Psoas muscle (tissue), 8 donors: Measurements from ENCODE around the gene MED9. TPM values are rescaled to one million over a fixed set of nuclear protein-coding genes. Genes with fewer than 3 reads are reported as not detected.
A peak's percentile ranks its signal among the peaks of the same experiment; 100 is the strongest.

Experiments
- ATAC-seq, 4 donors: fragments of 200-7000 bp; cut with Tn5 transposase; one replicate each; pipeline ENCODE4 v1.9.1; 2020; ENCODE audit warnings: moderate library complexity in 3 of 4, mild to moderate bottlenecking in 2 of 4
- DNase-seq, 2 donors: peaks; one replicate each; pipeline ENCODE4 v3.0.0-alpha.2; 2020
- H3K27ac ChIP-seq: fragments of 200-600 bp; one replicate; pipeline ENCODE4 v1.8.0; 2022
- H3K27me3 ChIP-seq, 3 donors: fragments of 200-600 bp in 1 of 3; one replicate each; pipeline versions ENCODE4 v1.6.1 to v1.8.0; 2013 to 2022; ENCODE audit warnings: low read length in 2 of 3, mild to moderate bottlenecking in 2 of 3, moderate library complexity in 1 of 3; ENCODE audit not compliant: insufficient read depth in 3 of 3
- H3K36me3 ChIP-seq, 2 donors: fragments of 200-600 bp in 1 of 2; one replicate each; pipeline versions ENCODE4 v1.6.1 to v1.8.0; 2013 to 2022; ENCODE audit warnings: low read depth in 1 of 2, mild to moderate bottlenecking in 1 of 2, moderate library complexity in 1 of 2; ENCODE audit not compliant: insufficient read depth in 1 of 2
- H3K4me1 ChIP-seq: fragments of 200-600 bp; one replicate; pipeline ENCODE4 v1.8.0; 2022
- H3K4me3 ChIP-seq: fragments of 200-600 bp; one replicate; pipeline ENCODE4 v1.8.0; 2022; ENCODE audit warnings: mild to moderate bottlenecking
- H3K9me3 ChIP-seq: fragments of 200-600 bp; one replicate; pipeline ENCODE4 v1.8.0; 2022
- WGBS, 3 donors: extraction: QIAGEN DNeasy Blood & Tissue Kit; methylation state at CpG; one replicate each; pipeline versions ENCODE4 v1.1.6 to v1.1.7; 2013; 5-methylcytosine and 5-hydroxymethylcytosine counted together
- intact Hi-C, 2 donors: fragments of 100-400 bp; cut with DNase I; formaldehyde crosslinking; loops; one replicate each; pipeline versions ENCODE4 v1.11.0 to v1.14.2; 2022
- polyA plus RNA-seq, 3 donors: library from polyadenylated mRNA; stranded (reverse); fragments of 200-250 nt; gene quantifications; one replicate each; pipeline ENCODE4 v1.2.3, GENCODE V29; 2013
- total RNA-seq, 4 donors: library from RNA; stranded (reverse); fragmentation: NEBNext Ultra II Directional in 2 of 4; extraction: Animal tissue kit (Norgen Biotek cat#: 25700) in 2 of 4; gene quantifications; one replicate each; pipeline versions ENCODE4 v1.2.1 to v1.2.4, GENCODE V29; 2021 to 2023
- TF ChIP-seq, protein P1 (sequence below): fragments of 200-600 bp; IDR thresholded peaks from one replicate; pipeline ENCODE4 v1.8.0; 2022; ENCODE audit warnings: antibody characterized with exemption
- donor health status: healthy with polysubstance abuse.
- donor health status: DM: no; HTN: no; CAD: no; lungs with moderate emphysema.
- donor health status: Bipolar disorder and iron deficiency.
- donor health status: healthy.
- donor health status: DM: yes; HTN: yes; CAD: no.
- donor health status: DM: no; HTN: no; CAD: no.
- donor health status: DM: no; HTN: no; CAD: no.
- donor health status: DM: yes; HTN: yes; CAD: no.

Gene MED9
- total and polyA plus RNA-seq, 7 donors: 12.4 to 29.6 (median 18.3) TPM

DNA sequence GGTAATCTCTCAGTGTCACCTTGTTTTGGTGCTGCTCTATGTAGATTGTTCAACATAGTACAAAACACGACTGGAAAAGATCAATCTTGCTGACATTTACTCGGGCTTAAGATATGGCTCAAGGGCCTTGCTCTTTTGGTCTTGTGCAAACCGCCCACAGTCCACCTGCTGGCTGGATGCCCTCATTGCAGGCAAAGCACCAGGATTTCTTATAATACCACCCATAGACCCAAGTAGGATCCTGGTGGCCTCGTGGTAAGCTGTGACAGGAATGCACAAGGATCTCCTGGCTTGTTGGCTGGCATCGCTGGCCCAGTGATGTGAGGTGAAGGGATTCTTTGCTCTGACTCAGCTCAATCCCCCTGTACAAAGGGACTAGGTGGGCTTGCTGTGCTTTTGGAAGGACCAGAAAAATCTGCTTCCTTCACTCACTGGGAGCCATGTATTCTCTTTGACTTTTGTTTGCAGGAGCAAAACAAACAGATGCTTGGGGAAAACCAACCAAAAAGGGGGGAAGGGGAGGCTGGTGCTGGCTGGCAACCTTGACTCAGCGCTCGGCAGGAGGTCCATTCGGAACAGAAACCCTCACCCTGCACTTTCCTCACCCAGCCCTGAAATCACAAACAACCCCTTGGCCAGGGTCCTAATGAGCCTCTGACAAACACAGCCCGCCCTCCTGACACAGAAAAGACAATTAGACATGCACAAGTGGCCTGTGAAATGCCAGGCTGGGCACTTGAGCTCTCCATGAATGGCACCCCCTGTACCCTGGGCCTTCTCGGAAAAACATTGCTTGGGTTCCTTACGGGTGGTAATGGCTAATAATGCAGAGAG is 36.6 kb upstream of the MED9 start:
- Histone ChIP-seq H3K27me3 (peaks cover 0 to 9% (median 1%) of the 10 kb centered on the region in 3 donors), H3K4me1 (no peaks in the 10 kb centered on the region), H3K4me3 (no peak overlapping the region), H3K27ac (no peak overlapping the region), H3K9me3 (no peaks in the 10 kb centered on the region), H3K36me3 (no peaks in the 10 kb centered on the region)
- peak; percentile 28 to 54 (median 40) for ATAC-seq
- DNase-seq: peak in 1 of 2 donors; percentile 51
- WGBS, 3 donors: 38 to 64% (median 47%) methylated on average over 11 of the region's 11 CpGs
- TF ChIP-seq, protein P1, sequence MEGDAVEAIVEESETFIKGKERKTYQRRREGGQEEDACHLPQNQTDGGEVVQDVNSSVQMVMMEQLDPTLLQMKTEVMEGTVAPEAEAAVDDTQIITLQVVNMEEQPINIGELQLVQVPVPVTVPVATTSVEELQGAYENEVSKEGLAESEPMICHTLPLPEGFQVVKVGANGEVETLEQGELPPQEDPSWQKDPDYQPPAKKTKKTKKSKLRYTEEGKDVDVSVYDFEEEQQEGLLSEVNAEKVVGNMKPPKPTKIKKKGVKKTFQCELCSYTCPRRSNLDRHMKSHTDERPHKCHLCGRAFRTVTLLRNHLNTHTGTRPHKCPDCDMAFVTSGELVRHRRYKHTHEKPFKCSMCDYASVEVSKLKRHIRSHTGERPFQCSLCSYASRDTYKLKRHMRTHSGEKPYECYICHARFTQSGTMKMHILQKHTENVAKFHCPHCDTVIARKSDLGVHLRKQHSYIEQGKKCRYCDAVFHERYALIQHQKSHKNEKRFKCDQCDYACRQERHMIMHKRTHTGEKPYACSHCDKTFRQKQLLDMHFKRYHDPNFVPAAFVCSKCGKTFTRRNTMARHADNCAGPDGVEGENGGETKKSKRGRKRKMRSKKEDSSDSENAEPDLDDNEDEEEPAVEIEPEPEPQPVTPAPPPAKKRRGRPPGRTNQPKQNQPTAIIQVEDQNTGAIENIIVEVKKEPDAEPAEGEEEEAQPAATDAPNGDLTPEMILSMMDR: peak; percentile 32
- intact Hi-C loops: no loop called here

DNA sequence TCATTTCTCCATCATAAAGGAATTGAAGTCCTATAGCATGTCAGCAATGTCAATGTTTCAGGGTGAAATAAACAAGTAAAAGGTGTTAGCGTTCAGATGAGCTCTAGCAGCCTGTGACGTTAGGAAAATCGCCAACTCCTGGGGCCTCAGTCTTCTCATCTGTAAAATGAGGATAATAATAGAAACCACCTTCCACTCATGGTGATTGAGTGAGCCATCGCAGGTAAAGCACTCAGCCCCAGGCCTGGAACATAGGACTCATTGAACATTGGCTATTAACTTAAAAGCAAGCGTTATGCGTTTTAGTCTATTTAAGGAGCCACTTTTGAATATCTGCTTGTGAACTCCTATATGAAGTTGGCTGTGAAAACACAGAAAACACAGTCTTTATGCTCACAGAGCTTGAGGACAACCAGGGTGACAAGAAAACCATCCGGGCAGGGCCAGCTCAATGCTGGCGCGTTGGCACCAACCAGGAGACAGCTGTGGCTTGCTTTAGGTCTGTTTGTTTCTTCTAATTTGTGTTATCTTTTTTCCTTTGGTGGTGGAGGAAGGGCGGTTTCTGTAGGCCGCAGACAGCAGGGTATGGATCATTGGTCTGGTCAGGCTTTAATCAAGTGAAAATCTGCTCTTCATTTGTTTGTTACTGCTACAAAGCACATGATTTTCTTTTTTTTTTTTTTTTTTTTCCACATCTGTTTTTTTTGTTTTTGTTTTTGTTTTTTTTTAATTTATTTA is 35.7 kb upstream of the MED9 start:
- ATAC-seq (no peak), DNase-seq (no peak)
- no peak overlapping the region for H3K27ac ChIP-seq
- intact Hi-C loops: no loop called here
- TF ChIP-seq, protein P1: no peak
- no peaks in the 10 kb centered on the region for H3K4me1 ChIP-seq
- peaks cover 0 to 9% (median 1%) of the 10 kb centered on the region in 3 donors for H3K27me3 ChIP-seq
- no peaks in the 10 kb centered on the region for H3K9me3 ChIP-seq
- H3K4me3 ChIP-seq: no peak overlapping the region
- 64 to 83% (median 69%) methylated on average over 11 of the region's 11 CpGs for WGBS, 3 donors
- no peaks in the 10 kb centered on the region for H3K36me3 ChIP-seq

DNA sequence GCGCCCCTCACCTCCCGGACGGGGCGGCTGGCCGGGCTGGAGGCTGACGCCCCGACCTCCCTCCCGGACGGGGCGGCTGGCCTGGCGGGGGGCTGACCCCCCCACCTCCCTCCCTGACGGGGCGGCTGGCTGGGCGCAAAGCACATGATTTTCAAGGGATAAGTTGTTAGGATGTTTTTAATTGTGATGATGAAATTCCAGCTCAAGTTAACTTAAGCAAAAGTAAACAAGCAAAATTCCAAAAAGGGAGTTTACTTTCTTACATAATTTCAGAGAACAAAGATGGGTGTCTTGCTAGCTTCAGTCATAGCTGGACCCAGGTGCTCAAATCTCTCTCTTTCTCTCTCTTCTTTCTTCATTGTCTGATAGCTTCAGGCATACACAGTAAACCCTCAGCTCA is 33.6 kb upstream of the MED9 start:
- 45 to 54% (median 50%) methylated on average over 9 to 14 of the region's 14 CpGs for WGBS, 3 donors

DNA sequence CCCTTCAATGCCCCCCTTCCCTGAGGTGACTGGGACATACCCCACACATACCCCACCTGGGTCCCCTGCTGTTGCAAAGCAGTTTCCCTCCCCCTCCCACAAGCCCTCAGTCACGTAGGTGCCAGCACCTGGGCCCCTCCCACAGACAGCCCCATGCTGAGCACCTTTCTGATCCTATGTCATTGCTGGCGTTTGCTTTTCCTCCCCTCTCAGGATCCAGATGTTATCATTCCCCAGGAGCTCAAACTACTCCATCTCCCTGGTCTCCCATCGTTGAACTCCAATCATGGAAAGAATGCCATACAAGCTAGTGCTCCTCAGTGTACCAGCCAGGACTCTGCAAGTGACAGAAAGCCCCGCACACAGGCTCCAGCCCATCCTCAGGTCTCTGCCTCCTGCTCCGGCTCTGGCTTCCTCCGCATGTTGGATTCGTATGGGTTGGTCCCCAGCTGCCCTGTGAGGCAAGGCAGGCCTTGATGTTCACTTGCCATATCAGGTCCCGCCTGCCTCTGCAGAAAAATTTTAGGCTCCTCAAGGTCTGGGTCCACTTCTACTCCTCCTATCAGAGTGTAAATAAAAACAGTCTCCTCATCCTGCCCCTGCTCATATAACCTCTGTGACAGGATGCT is 31.4 kb upstream of the MED9 start:
- Histone ChIP-seq H3K9me3 (no peaks in the 10 kb centered on the region), H3K4me3 (no peak overlapping the region), H3K36me3 (no peaks in the 10 kb centered on the region), H3K4me1 (no peaks in the 10 kb centered on the region), H3K27ac (peak overlapping the region; percentile 30), H3K27me3 (peaks cover 0 to 9% (median 1%) of the 10 kb centered on the region in 3 donors)
- 48 to 63% (median 55%) methylated on average over 8 of the region's 8 CpGs for WGBS, 3 donors
- TF ChIP-seq, protein P1: no peak
- ATAC-seq (peak in 2 of 4 donors; percentile 8 to 19), DNase-seq (no peak)
- intact Hi-C loops: no loop called here

More for the DNA sequence above, 33.6 kb upstream of the MED9 start:
- no peak overlapping the region for H3K4me3 ChIP-seq
- intact Hi-C loops: no loop called here
- H3K9me3 ChIP-seq: no peaks in the 10 kb centered on the region
- H3K27ac ChIP-seq: no peak overlapping the region
- no peak for ATAC-seq
- no peak for DNase-seq
- H3K27me3 ChIP-seq: peaks cover 0 to 9% (median 1%) of the 10 kb centered on the region in 3 donors
- no peaks in the 10 kb centered on the region for H3K36me3 ChIP-seq
- H3K4me1 ChIP-seq: no peaks in the 10 kb centered on the region
- TF ChIP-seq, protein P1: no peak
